AG04450 (cell line): ENCODE data around the gene ARHGAP23. TPM values are rescaled to one million over a fixed set of nuclear protein-coding genes. Genes with fewer than 3 reads are reported as not detected.

Experiments used
- CTCF ChIA-PET: fragments of 300-600, 350-600 bp; formaldehyde crosslinking; extraction: SDS; loops from one replicate; lab custom pipeline; 2022; ENCODE audit warnings: antibody characterized with exemption, inconsistent platforms; lab: Charles Lee
- POLR2A ChIA-PET: fragments of 350-600 bp; formaldehyde crosslinking; extraction: SDS; loops from one replicate; lab custom pipeline; 2021; ENCODE audit warnings: antibody characterized with exemption, inconsistent platforms; lab: Yijun Ruan, JAX
- DNase-seq: peaks from one replicate; pipeline ENCODE4 v3.0.0-alpha.2; 2011; ENCODE audit warnings: low read depth, low spot score
- H3K27ac ChIP-seq: one replicate; pipeline ENCODE4 v1.5.1; 2012; ENCODE audit warnings: low read depth, low read length, control low read depth
- H3K27me3 ChIP-seq: one replicate; pipeline ENCODE4 v1.6.0; 2012; ENCODE audit warnings: low read length; ENCODE audit not compliant: control insufficient read depth, insufficient read depth
- H3K4me3 ChIP-seq: 2 replicates; pipeline ENCODE4 v1.5.1; 2011; ENCODE audit warnings: mild to moderate bottlenecking, low read depth, low read length, control low read depth
- H3K9me3 ChIP-seq: 2 replicates; pipeline ENCODE4 v1.5.1; 2012; ENCODE audit warnings: low read length; ENCODE audit not compliant: control insufficient read depth, insufficient read depth
- CTCF ChIP-seq: IDR thresholded peaks from 2 replicates; pipeline ENCODE4 v1.5.1; 2011; ENCODE audit warnings: low read depth, low read length, control low read depth, inconsistent platforms
- polyA plus RNA-seq: library from polyadenylated mRNA; depleted of rRNA; stranded (reverse); fragments of >200 nt; gene quantifications from 2 replicates; pipeline ENCODE4 v1.2.3, GENCODE V29; 2011

Gene ARHGAP23
- polyA plus RNA-seq, 1 experiment: 14.1 TPM

- no peaks in the 10 kb centered on the region; the same call in 1 of the 2 replicates for H3K9me3 ChIP-seq
- ChIA-PET POLR2A (no interaction called here), CTCF (interaction anchor here (1.1 to 2.9 kb wide), 2 partner anchors 17 to 113 kb away, joined by 4 to 9 read pairs; no protein-coding TSS in a partner anchor)
- no peak for DNase-seq
- no peak overlapping the region for H3K4me3 ChIP-seq
- peaks cover 44% of the 10 kb centered on the region for H3K27me3 ChIP-seq
- no peak overlapping the region for H3K27ac ChIP-seq
- TF ChIP-seq CTCF: no peak
Measured at GRCh38 chr17:38554430-38555350, 126.4 kb downstream of the ARHGAP23 start.

- ChIA-PET POLR2A (no interaction called here), CTCF (interaction anchor here (2.9 kb wide), 1 partner anchor 112 kb away, joined by 9 read pairs; no protein-coding TSS in a partner anchor)
- H3K9me3 ChIP-seq: peaks cover 3% of the 10 kb centered on the region; the same call in 1 of the 2 replicates
- no peak overlapping the region for H3K27ac ChIP-seq
- DNase-seq: no peak
- peaks cover 59% of the 10 kb centered on the region for H3K27me3 ChIP-seq
- no peak for TF ChIP-seq CTCF
- no peak overlapping the region for H3K4me3 ChIP-seq
Measured at GRCh38 chr17:38556239-38556638, 128.0 kb downstream of the ARHGAP23 start.

- Histone ChIP-seq H3K27ac (no peak overlapping the region), H3K27me3 (peaks cover 67% of the 10 kb centered on the region), H3K9me3 (peaks cover 3% of the 10 kb centered on the region; the same call in 1 of the 2 replicates), H3K4me3 (no peak overlapping the region; the same call in 1 of the 2 replicates)
- POLR2A ChIA-PET: no interaction called here
- CTCF ChIA-PET: interaction anchor here (0.6 to 2.9 kb wide), 43 partner anchors 9 to 207 kb away, joined by 3 to 77 read pairs (median 5); no protein-coding TSS in a partner anchor
- DNase-seq: no peak
- TF ChIP-seq CTCF: no peak
Measured at GRCh38 chr17:38557396-38557795, 129.1 kb downstream of the ARHGAP23 start.

GRCh38 chr17:38557836-38558727 is 129.8 kb downstream of the ARHGAP23 start:
- TF ChIP-seq CTCF: peak; percentile 93
- POLR2A ChIA-PET: interaction anchor here (1.1 kb wide), 1 partner anchor 177 kb away, joined by 10 read pairs; no protein-coding TSS in a partner anchor
- Histone ChIP-seq H3K4me3 (peak overlapping the region; percentile 52), H3K9me3 (peaks cover 3% of the 10 kb centered on the region; the same call in 1 of the 2 replicates), H3K27ac (no peak overlapping the region), H3K27me3 (peaks cover 70% of the 10 kb centered on the region)
- DNase-seq: peak; percentile 62
- CTCF ChIA-PET: interaction anchor here (0.6 to 2.9 kb wide), 47 partner anchors 9 to 221 kb away, joined by 3 to 77 read pairs (median 5); no protein-coding TSS in a partner anchor
